K562 (cell line): ENCODE measurements around the gene PPARD. TPM values are rescaled to one million over a fixed set of nuclear protein-coding genes. Genes with fewer than 3 reads are reported as not detected.

Source experiments
- CBFA2T3 ChIP-seq: fragments of 450-650 bp; IDR thresholded peaks from 2 replicates; pipeline ENCODE4 v1.6.1; 2017
- SIRT6 ChIP-seq: IDR thresholded peaks from one replicate; pipeline ENCODE4 v1.6.1; 2012; ENCODE audit warnings: low read depth, mild to moderate bottlenecking, control low read depth, inconsistent platforms, low read length, moderate library complexity
- SMAD3 ChIP-seq: fragments of 450-650 bp; formaldehyde crosslinking; conservative IDR thresholded peaks from 2 replicates; pipeline ENCODE4 v1.4.0; 2020; ENCODE audit warnings: mild to moderate bottlenecking
- ZNF316 ChIP-seq: fragments of 450-650 bp; IDR thresholded peaks from 2 replicates; pipeline ENCODE4 v1.6.1; 2016
- polyA plus RNA-seq, 8 experiments: library from polyadenylated mRNA; depleted of rRNA in 4 of 8; stranded (reverse) in 5 of 8; unstranded in 3 of 8; fragments of >200 nt; fragmentation: Nextera tagmentation in 2 of 8; fragmentation: Illumina TruSeq in 1 of 8; extraction: Ambion mirVana in 2 of 8; extraction: Trizol in 1 of 8; gene quantifications; 2 replicates each; pipeline versions ENCODE4 v1.2.1 to v1.2.3, GENCODE V29; 2011 to 2014; ENCODE audit warnings: inconsistent platforms in 1 of 8, missing spikeins in 1 of 8
- total RNA-seq, 7 experiments: library from RNA; depleted of rRNA in 6 of 7; stranded (reverse); fragments of >200 nt in 6 of 7; fragmentation: Illumina TruSeq in 2 of 7; extraction: Trizol in 2 of 7; gene quantifications; 2 replicates each; pipeline versions ENCODE4 v1.2.1 to v1.2.3, GENCODE V29; 2011 to 2021; ENCODE audit warnings: low replicate concordance in 1 of 7
- TF ChIP-seq, protein P1 (sequence below), 2 experiments: fragments of 450-650 bp; formaldehyde crosslinking in 1 of 2; IDR thresholded peaks; 2 replicates each; pipeline versions ENCODE4 v1.4.0 to v1.6.1; 2014 to 2020; ENCODE audit warnings: mild to moderate bottlenecking in 2 of 2, borderline replicate concordance in 1 of 2, low read depth in 1 of 2
- TF ChIP-seq, protein P2 (sequence below): fragments of 450-650 bp; IDR thresholded peaks from 2 replicates; pipeline ENCODE4 v1.6.1; 2016

Gene PPARD
- total and polyA plus RNA-seq, 9 of the 15 experiments (the other 6 are each of a cell fraction or from before 2014, with no cell fraction given) = 0.14 to 13.2 (median 3.8) TPM

DNA sequence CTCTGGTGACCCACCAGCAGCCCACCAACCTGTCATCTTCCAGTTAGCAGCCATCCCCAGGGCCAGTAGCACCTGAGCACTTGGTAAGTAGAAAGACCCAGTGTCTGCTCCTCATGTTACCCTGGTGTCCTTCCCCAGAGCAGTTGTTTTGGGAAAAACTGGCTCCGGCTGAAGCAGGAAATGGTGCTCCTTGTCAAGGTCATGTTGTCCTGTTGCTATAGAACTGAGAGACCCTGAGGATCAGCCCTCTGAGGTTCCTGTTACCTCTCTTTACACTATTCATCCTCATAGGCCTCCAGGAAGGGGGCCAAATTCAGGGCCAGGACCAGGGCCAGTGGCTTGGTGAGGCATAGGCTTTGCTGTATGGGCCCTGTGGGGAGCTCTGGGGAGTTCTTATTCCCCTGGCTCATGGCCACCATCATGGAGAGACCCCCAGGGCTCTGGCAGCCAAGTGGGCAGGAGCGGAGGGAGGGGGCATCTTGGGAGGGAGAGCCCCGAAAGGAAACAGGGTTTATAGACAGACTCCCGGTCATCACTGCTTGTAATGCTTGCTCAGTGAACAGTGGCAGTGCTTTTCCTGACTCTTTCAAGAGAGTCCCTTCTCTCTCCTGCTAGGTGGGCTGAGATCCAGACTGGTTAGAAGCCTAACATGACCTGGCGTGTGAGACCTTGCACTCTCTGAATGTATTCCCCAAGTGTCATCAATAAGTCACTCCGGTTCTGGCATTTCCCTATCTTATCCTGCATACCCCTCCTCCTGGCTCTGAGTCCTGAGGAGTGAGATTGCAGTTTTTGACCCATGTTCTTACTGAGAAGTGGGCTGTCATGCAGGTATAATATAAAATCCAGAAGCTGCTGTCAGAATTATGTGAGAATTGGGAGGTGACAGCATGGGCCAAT lies 50.7 kb downstream of the PPARD start (continued):
- TF ChIP-seq, protein P1, sequence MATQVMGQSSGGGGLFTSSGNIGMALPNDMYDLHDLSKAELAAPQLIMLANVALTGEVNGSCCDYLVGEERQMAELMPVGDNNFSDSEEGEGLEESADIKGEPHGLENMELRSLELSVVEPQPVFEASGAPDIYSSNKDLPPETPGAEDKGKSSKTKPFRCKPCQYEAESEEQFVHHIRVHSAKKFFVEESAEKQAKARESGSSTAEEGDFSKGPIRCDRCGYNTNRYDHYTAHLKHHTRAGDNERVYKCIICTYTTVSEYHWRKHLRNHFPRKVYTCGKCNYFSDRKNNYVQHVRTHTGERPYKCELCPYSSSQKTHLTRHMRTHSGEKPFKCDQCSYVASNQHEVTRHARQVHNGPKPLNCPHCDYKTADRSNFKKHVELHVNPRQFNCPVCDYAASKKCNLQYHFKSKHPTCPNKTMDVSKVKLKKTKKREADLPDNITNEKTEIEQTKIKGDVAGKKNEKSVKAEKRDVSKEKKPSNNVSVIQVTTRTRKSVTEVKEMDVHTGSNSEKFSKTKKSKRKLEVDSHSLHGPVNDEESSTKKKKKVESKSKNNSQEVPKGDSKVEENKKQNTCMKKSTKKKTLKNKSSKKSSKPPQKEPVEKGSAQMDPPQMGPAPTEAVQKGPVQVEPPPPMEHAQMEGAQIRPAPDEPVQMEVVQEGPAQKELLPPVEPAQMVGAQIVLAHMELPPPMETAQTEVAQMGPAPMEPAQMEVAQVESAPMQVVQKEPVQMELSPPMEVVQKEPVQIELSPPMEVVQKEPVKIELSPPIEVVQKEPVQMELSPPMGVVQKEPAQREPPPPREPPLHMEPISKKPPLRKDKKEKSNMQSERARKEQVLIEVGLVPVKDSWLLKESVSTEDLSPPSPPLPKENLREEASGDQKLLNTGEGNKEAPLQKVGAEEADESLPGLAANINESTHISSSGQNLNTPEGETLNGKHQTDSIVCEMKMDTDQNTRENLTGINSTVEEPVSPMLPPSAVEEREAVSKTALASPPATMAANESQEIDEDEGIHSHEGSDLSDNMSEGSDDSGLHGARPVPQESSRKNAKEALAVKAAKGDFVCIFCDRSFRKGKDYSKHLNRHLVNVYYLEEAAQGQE (IDR thresholded peaks at IDR 0.05; ENCODE audit: borderline replicate concordance) = peak; percentile 19; the same call in 1 of the 2 replicates
- TF ChIP-seq, protein P1 (CRISPR knock-in tag; IDR thresholded peaks at IDR 0.05; ENCODE audit: low read depth) = no peak
- peak; percentile 83 for TF ChIP-seq ZNF316
- TF ChIP-seq SIRT6 = no peak
- no peak for TF ChIP-seq SMAD3 (CRISPR knock-in tag)
- peak; percentile 60 for TF ChIP-seq CBFA2T3
- TF ChIP-seq, protein P2, sequence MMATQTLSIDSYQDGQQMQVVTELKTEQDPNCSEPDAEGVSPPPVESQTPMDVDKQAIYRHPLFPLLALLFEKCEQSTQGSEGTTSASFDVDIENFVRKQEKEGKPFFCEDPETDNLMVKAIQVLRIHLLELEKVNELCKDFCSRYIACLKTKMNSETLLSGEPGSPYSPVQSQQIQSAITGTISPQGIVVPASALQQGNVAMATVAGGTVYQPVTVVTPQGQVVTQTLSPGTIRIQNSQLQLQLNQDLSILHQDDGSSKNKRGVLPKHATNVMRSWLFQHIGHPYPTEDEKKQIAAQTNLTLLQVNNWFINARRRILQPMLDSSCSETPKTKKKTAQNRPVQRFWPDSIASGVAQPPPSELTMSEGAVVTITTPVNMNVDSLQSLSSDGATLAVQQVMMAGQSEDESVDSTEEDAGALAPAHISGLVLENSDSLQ = peak; percentile 88
- TF ChIP-seq, all 486 proteins: peak for 27
